Body of pancreas (tissue), 4 donors: ENCODE measurements around the gene CDK19. TPM values are rescaled to one million over a fixed set of nuclear protein-coding genes. Genes with fewer than 3 reads are reported as not detected.

Source experiments
- ATAC-seq: fragments of 150-250 bp; one replicate; pipeline ENCODE4 v1.9.1; 2016
- DNase-seq, 4 donors: peaks; one replicate each; pipeline ENCODE4 v3.0.0-alpha.2; 2019
- H3K27ac ChIP-seq, 4 donors: fragments of 200-600 bp; sonication (generic); 1 replicate in 3 of 4; 2 replicates in 1 of 4; pipeline versions ENCODE4 v1.5.1 to v1.6.1; 2016 to 2019; ENCODE audit warnings: mild to moderate bottlenecking in 1 of 4, mixed read lengths in 1 of 4, moderate library complexity in 1 of 4
- H3K27me3 ChIP-seq, 2 donors: fragments of 200-600 bp; sonication (generic); one replicate each; pipeline ENCODE4 v1.6.0; 2016; ENCODE audit warnings: mild to moderate bottlenecking in 1 of 2
- H3K36me3 ChIP-seq, 2 donors: fragments of 200-600 bp; sonication (generic); replicated peaks in 1 of 2; 2 replicates each; pipeline ENCODE4 v1.5.1; 2016; ENCODE audit warnings: low read depth in 2 of 2; ENCODE audit not compliant: insufficient read depth in 1 of 2
- H3K4me1 ChIP-seq: fragments of 200-600 bp; sonication (generic); one replicate; pipeline ENCODE4 v1.6.0; 2016
- H3K4me3 ChIP-seq, 2 donors: fragments of 200-600 bp; sonication (generic); 1 replicate in 1 of 2; 2 replicates in 1 of 2; pipeline ENCODE4 v1.5.1; 2016 to 2019
- H3K9me3 ChIP-seq, 3 donors: fragments of 200-600 bp; sonication (generic); 1 replicate in 2 of 3; 2 replicates in 1 of 3; pipeline ENCODE4 v1.5.1; 2016
- CTCF ChIP-seq, 7 experiments: fragments of 450-650 bp in 4 of 7; fragments of 200-600 bp in 3 of 7; sonication (generic) in 3 of 7; IDR thresholded peaks; one replicate each; pipeline ENCODE4 v1.5.1; 2016 to 2019; ENCODE audit warnings: antibody characterized with exemption in 7 of 7
- POLR2A ChIP-seq, 3 donors: fragments of 450-650 bp; IDR thresholded peaks; one replicate each; pipeline ENCODE4 v1.6.1; 2016; ENCODE audit warnings: antibody characterized with exemption in 3 of 3, mild to moderate bottlenecking in 2 of 3
- WGBS, 2 donors: methylation state at CpG; one replicate each; pipeline ENCODE4 v1.1.5; 2017; 5-methylcytosine and 5-hydroxymethylcytosine counted together
- intact Hi-C: fragments of 100-400 bp; cut with DNase I; formaldehyde crosslinking; loops from one replicate; pipeline ENCODE4 v1.15.1; 2023
- total RNA-seq, 2 donors: library from RNA; depleted of rRNA; stranded (reverse); fragments of >200 nt; gene quantifications; one replicate each; pipeline ENCODE4 v1.1.0, GENCODE V29; 2016

The CDK19 gene
- total RNA-seq, 2 donors from 2014 or later = 4.0 to 8.0 TPM

- DNase-seq = no peak
- Histone ChIP-seq H3K27ac (peak overlapping the region; percentile 82 to 98 (median 97)), H3K4me3 (peak overlapping the region; percentile 75 to 81), H3K27me3 (no peaks in the 10 kb centered on the region), H3K4me1 (peaks cover 10% of the 10 kb centered on the region), H3K9me3 (no peaks in the 10 kb centered on the region), H3K36me3 (no peaks in the 10 kb centered on the region)
- TF ChIP-seq CTCF (IDR thresholded peaks at IDR 0.05) (no peak), POLR2A (IDR thresholded peaks at IDR 0.05) (peak in 1 of 3 donors; percentile 56)
- intact Hi-C loops = loop anchor here (10.0 kb wide), 1 partner anchor 60 kb away; the partner anchor contains the start of gene AMD1
- ATAC-seq = peak; percentile 5
- 0% methylated on average over 19 to 49 of the region's 49 CpGs for WGBS, 2 donors
Observed at GRCh38 chr6:110815015-110815410, 256 bp downstream of the CDK19 start.

- TF ChIP-seq POLR2A (IDR thresholded peaks at IDR 0.05) = no peak
- Histone ChIP-seq H3K4me1 (peaks cover 10% of the 10 kb centered on the region), H3K9me3 (no peaks in the 10 kb centered on the region), H3K36me3 (no peaks in the 10 kb centered on the region), H3K27ac (peak overlapping the region; percentile 82 to 98 (median 97)), H3K4me3 (peak overlapping the region; percentile 75 to 81), H3K27me3 (no peaks in the 10 kb centered on the region)
- DNase-seq (peak; percentile 42 to 61 (median 46)), ATAC-seq (peak; percentile 1)
- intact Hi-C loops = loop anchor here (10.0 kb wide), 1 partner anchor 60 kb away; the partner anchor contains the start of gene AMD1
- 0 to 1% methylated on average over 7 to 75 of the region's 86 CpGs for WGBS, 2 donors
Observed at GRCh38 chr6:110814102-110815014, 911 bp downstream of the CDK19 start.

GRCh38 chr6:110813338-110814101 lies 1.7 kb downstream of the CDK19 start:
- Histone ChIP-seq H3K4me1 (peaks cover 10% of the 10 kb centered on the region), H3K9me3 (no peaks in the 10 kb centered on the region), H3K27me3 (no peaks in the 10 kb centered on the region), H3K36me3 (no peaks in the 10 kb centered on the region), H3K4me3 (no peak overlapping the region), H3K27ac (peak overlapping the region in 2 of 4 donors; percentile 97 to 98)
- peak in 1 of 4 donors; percentile 11 for DNase-seq
- TF ChIP-seq POLR2A (IDR thresholded peaks at IDR 0.05) (no peak), CTCF (IDR thresholded peaks at IDR 0.05) (no peak)
- intact Hi-C loops = loop anchor here (10.0 kb wide), 1 partner anchor 61 kb away; the partner anchor contains the start of gene AMD1
- 58 to 72% methylated on average over 8 of the region's 8 CpGs for WGBS, 2 donors
- ATAC-seq = no peak

GRCh38 chr6:110812719-110813118 lies 2.5 kb downstream of the CDK19 start:
- intact Hi-C loops = loop anchor here (10.0 kb wide), 1 partner anchor 62 kb away; the partner anchor contains the start of gene AMD1
- Histone ChIP-seq H3K27ac (no peak overlapping the region), H3K4me1 (peaks cover 10% of the 10 kb centered on the region), H3K36me3 (no peaks in the 10 kb centered on the region), H3K4me3 (no peak overlapping the region), H3K9me3 (no peaks in the 10 kb centered on the region), H3K27me3 (no peaks in the 10 kb centered on the region)
- TF ChIP-seq CTCF (IDR thresholded peaks at IDR 0.05) (no peak), POLR2A (IDR thresholded peaks at IDR 0.05) (no peak)
- WGBS, 2 donors = 90 to 97% methylated on average over 4 of the region's 4 CpGs
- DNase-seq (no peak), ATAC-seq (no peak)
